Measurements from ENCODE around the gene DTX3. TPM values are rescaled to one million over a fixed set of nuclear protein-coding genes. Genes with fewer than 3 reads are reported as not detected.

Gene DTX3
- total RNA-seq, 2 experiments from 2014 or later, result 15.4 to 17.8 TPM

GRCh38 chr12:57622293-57623245, 17.9 kb downstream of the DTX3 start:
- ChIA-PET CTCF (interaction anchor here (0.8 to 4.8 kb wide), 14 partner anchors 8 to 165 kb away, joined by 3 to 87 read pairs (median 3); partner anchors contain the start of genes ARHGEF25 and PIP4K2C), POLR2A (no interaction called here)

GRCh38 chr12:57623385-57623784, 18.8 kb downstream of the DTX3 start:
- H3K27me3 Mint-ChIP-seq (ENCODE audit: low read depth), result peaks cover 92% of the 10 kb centered on the region
- H3K36me3 Mint-ChIP-seq (ENCODE audit: low read depth), result no peaks in the 10 kb centered on the region
- H3K4me3 Mint-ChIP-seq, result no peak overlapping the region
- ATAC-seq (no peak), DNase-seq (no peak)
- POLR2A ChIA-PET, result no interaction called here
- CTCF ChIA-PET, result interaction anchor here (1.4 to 4.8 kb wide), 4 partner anchors 20 to 49 kb away, joined by 4 to 87 read pairs (median 14); no protein-coding TSS in a partner anchor
- H3K27ac Mint-ChIP-seq, result no peak overlapping the region
- no peaks in the 10 kb centered on the region for H3K9me3 Mint-ChIP-seq (ENCODE audit: insufficient read depth)
- peaks cover 35% of the 10 kb centered on the region for H3K4me1 Mint-ChIP-seq (ENCODE audit: low read depth)

More at GRCh38 chr12:57622293-57623245, 17.9 kb downstream of the DTX3 start:
- ATAC-seq (no peak), DNase-seq (no peak)
- Mint-ChIP-seq H3K27ac (no peak overlapping the region), H3K27me3 (ENCODE audit: low read depth) (peaks cover 93% of the 10 kb centered on the region), H3K4me3 (no peak overlapping the region), H3K4me1 (ENCODE audit: low read depth) (peaks cover 32% of the 10 kb centered on the region), H3K36me3 (ENCODE audit: low read depth) (no peaks in the 10 kb centered on the region), H3K9me3 (ENCODE audit: insufficient read depth) (no peaks in the 10 kb centered on the region)

- no peak overlapping the region for H3K4me3 Mint-ChIP-seq
- ChIA-PET CTCF (interaction anchor here (1.7 to 4.3 kb wide), 2 partner anchors 41 to 165 kb away, joined by 4 to 22 read pairs; no protein-coding TSS in a partner anchor), POLR2A (no interaction called here)
- ATAC-seq (no peak), DNase-seq (no peak)
- no peaks in the 10 kb centered on the region for H3K9me3 Mint-ChIP-seq (ENCODE audit: insufficient read depth)
- H3K4me1 Mint-ChIP-seq (ENCODE audit: low read depth), result peaks cover 34% of the 10 kb centered on the region
- no peak overlapping the region for H3K27ac Mint-ChIP-seq
- H3K27me3 Mint-ChIP-seq (ENCODE audit: low read depth), result peaks cover 94% of the 10 kb centered on the region
- H3K36me3 Mint-ChIP-seq (ENCODE audit: low read depth), result no peaks in the 10 kb centered on the region
Observed at GRCh38 chr12:57623811-57624390, 19.3 kb downstream of the DTX3 start.

GRCh38 chr12:57624441-57625220, 20.0 kb downstream of the DTX3 start:
- Mint-ChIP-seq H3K27ac (no peak overlapping the region), H3K27me3 (ENCODE audit: low read depth) (peaks cover 93% of the 10 kb centered on the region), H3K4me3 (no peak overlapping the region), H3K9me3 (ENCODE audit: insufficient read depth) (no peaks in the 10 kb centered on the region), H3K4me1 (ENCODE audit: low read depth) (peaks cover 30% of the 10 kb centered on the region), H3K36me3 (ENCODE audit: low read depth) (no peaks in the 10 kb centered on the region)
- CTCF ChIA-PET, result interaction anchor here (1.7 to 4.3 kb wide), 2 partner anchors 41 to 166 kb away, joined by 4 to 22 read pairs; no protein-coding TSS in a partner anchor
- POLR2A ChIA-PET, result no interaction called here
- DNase-seq (no peak), ATAC-seq (no peak)

GRCh38 chr12:57625261-57626032, 20.8 kb downstream of the DTX3 start:
- no peak for DNase-seq
- POLR2A ChIA-PET, result no interaction called here

GRCh38 chr12:57626111-57626920, 21.7 kb downstream of the DTX3 start:
- Mint-ChIP-seq H3K4me1 (ENCODE audit: low read depth) (peaks cover 15% of the 10 kb centered on the region), H3K9me3 (ENCODE audit: insufficient read depth) (no peaks in the 10 kb centered on the region), H3K27ac (no peak overlapping the region), H3K4me3 (no peak overlapping the region), H3K27me3 (ENCODE audit: low read depth) (peaks cover 91% of the 10 kb centered on the region), H3K36me3 (ENCODE audit: low read depth) (no peaks in the 10 kb centered on the region)
- ATAC-seq (no peak), DNase-seq (no peak)
- CTCF ChIA-PET, result interaction anchor here (4.3 kb wide), 1 partner anchor 43 kb away, joined by 22 read pairs; no protein-coding TSS in a partner anchor
- POLR2A ChIA-PET, result no interaction called here

More at GRCh38 chr12:57625261-57626032, 20.8 kb downstream of the DTX3 start:
- CTCF ChIA-PET, result interaction anchor here (1.7 to 4.3 kb wide), 2 partner anchors 42 to 167 kb away, joined by 4 to 22 read pairs; no protein-coding TSS in a partner anchor
- Mint-ChIP-seq H3K27me3 (ENCODE audit: low read depth) (peaks cover 91% of the 10 kb centered on the region), H3K4me3 (no peak overlapping the region), H3K27ac (no peak overlapping the region), H3K4me1 (ENCODE audit: low read depth) (peaks cover 23% of the 10 kb centered on the region), H3K36me3 (ENCODE audit: low read depth) (no peaks in the 10 kb centered on the region), H3K9me3 (ENCODE audit: insufficient read depth) (no peaks in the 10 kb centered on the region)
- ATAC-seq, result no peak

- CTCF ChIA-PET, result interaction anchor here (0.8 to 4.3 kb wide), 12 partner anchors 10 to 168 kb away, joined by 3 to 22 read pairs (median 4); partner anchors contain the start of genes ARHGEF25 and TSPAN31
Observed at GRCh38 chr12:57626921-57627445, 22.4 kb downstream of the DTX3 start.

GRCh38 chr12:57627501-57628279, 23.1 kb downstream of the DTX3 start:
- CTCF ChIA-PET, result interaction anchor here (0.7 to 4.3 kb wide), 16 partner anchors 8 to 169 kb away, joined by 3 to 22 read pairs (median 4); partner anchors contain the start of genes ARHGEF25, GLI1 and TSPAN31
- ATAC-seq (peak; percentile 56), DNase-seq (peak; percentile 45)
- Mint-ChIP-seq H3K9me3 (ENCODE audit: insufficient read depth) (no peaks in the 10 kb centered on the region), H3K4me3 (no peak overlapping the region), H3K4me1 (ENCODE audit: low read depth) (peaks cover 12% of the 10 kb centered on the region), H3K27me3 (ENCODE audit: low read depth) (peaks cover 86% of the 10 kb centered on the region), H3K27ac (no peak overlapping the region), H3K36me3 (ENCODE audit: low read depth) (no peaks in the 10 kb centered on the region)
- POLR2A ChIA-PET, result interaction anchor here (0.7 kb wide), 1 partner anchor 14 kb away, joined by 4 read pairs; no protein-coding TSS in a partner anchor

More at GRCh38 chr12:57626921-57627445, 22.4 kb downstream of the DTX3 start:
- POLR2A ChIA-PET, result no interaction called here
- Mint-ChIP-seq H3K36me3 (ENCODE audit: low read depth) (no peaks in the 10 kb centered on the region), H3K27ac (no peak overlapping the region), H3K4me3 (no peak overlapping the region), H3K9me3 (ENCODE audit: insufficient read depth) (no peaks in the 10 kb centered on the region), H3K27me3 (ENCODE audit: low read depth) (peaks cover 89% of the 10 kb centered on the region), H3K4me1 (ENCODE audit: low read depth) (peaks cover 12% of the 10 kb centered on the region)
- ATAC-seq (no peak), DNase-seq (no peak)

- Mint-ChIP-seq H3K27ac (no peak overlapping the region), H3K4me1 (ENCODE audit: low read depth) (peaks cover 17% of the 10 kb centered on the region), H3K4me3 (no peak overlapping the region), H3K36me3 (ENCODE audit: low read depth) (no peaks in the 10 kb centered on the region), H3K9me3 (ENCODE audit: insufficient read depth) (no peaks in the 10 kb centered on the region), H3K27me3 (ENCODE audit: low read depth) (peaks cover 83% of the 10 kb centered on the region)
- ChIA-PET POLR2A (interaction anchor here (0.7 kb wide), 1 partner anchor 13 kb away, joined by 4 read pairs; no protein-coding TSS in a partner anchor), CTCF (interaction anchor here (0.7 to 1.9 kb wide), 8 partner anchors 9 to 170 kb away, joined by 3 to 9 read pairs (median 4); partner anchors contain the start of genes ARHGEF25 and GLI1)
- ATAC-seq (no peak), DNase-seq (peak; percentile 9)
Observed at GRCh38 chr12:57628280-57629191, 23.9 kb downstream of the DTX3 start.
